ENCODE data around the gene IMMT.

DNA sequence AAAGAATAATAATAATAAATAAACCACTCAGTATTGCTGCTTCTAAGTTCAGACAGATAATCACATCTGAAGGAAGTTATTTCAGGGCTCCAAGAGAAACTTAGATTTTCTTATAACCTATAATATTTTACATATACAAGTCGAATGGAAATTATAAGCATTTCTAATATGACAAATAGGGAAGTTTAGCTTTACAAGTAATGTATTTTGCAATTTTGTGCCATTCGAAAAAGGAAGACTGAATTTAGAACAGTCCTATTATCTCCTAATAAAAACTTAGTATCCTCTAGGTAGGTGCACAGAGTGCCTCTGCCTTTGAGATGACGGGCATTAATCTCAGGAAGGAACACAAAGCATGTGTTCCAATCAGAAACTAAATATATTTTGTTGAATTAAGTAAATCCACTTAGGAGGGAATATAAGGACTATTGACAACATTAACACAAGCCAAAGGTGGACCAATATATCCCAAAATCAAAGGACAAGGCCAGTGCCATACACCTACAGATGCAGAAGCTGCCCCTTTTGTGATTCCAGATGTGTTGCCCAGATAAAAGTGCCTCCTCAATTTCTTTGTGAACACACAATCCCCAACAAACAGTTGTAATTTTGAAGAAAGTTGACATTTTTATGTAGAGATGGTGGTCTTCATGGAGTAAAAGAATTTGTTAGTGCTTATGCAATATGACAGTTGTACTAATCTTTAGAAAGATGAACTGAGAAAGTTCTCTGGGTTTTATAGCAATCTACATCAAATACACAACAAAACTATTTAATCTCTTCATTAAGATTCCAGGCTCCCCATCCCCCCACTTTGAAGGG is 52.6 kb downstream of the IMMT start:
- no peak for TF ChIP-seq TAF1 (IDR thresholded peaks at IDR 0.05; ENCODE audit: borderline replicate concordance, insufficient read depth, low read length)
- TF ChIP-seq POLR2AphosphoS5 (IDR thresholded peaks at IDR 0.05; ENCODE audit: low read depth, low read length), result peak; percentile 42; the same call in 1 of the 2 replicates
